NCI-H82 treated with DMSO at 0.1 percent for 48 hours (cell line): ENCODE measurements around the gene VPS37D.
"Not testable (repeated sequence)": the region's sequence is repeated elsewhere in the genome, so short reads cannot be mapped to it uniquely, and the experiment has no call there.

Source experiments
- DNase-seq: peaks from one replicate; lab custom pipeline; 2025; ENCODE audit not compliant: unreplicated experiment; lab: John Stamatoyannopoulos, UW

Gene VPS37D, protein sequence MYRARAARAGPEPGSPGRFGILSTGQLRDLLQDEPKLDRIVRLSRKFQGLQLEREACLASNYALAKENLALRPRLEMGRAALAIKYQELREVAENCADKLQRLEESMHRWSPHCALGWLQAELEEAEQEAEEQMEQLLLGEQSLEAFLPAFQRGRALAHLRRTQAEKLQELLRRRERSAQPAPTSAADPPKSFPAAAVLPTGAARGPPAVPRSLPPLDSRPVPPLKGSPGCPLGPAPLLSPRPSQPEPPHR

GRCh38 chr7:73667344-73668102, at the start of gene VPS37D:
Gene VPS37D, plus strand, starts transcription at chr7:73667831. Its CDS starts 128 bp downstream, at chr7:73667959.
- peak; percentile 23 for DNase-seq

- DNase-seq: peak; percentile 97
Observed at GRCh38 chr7:73618538-73618937, 49.1 kb upstream of the VPS37D start.

DNA sequence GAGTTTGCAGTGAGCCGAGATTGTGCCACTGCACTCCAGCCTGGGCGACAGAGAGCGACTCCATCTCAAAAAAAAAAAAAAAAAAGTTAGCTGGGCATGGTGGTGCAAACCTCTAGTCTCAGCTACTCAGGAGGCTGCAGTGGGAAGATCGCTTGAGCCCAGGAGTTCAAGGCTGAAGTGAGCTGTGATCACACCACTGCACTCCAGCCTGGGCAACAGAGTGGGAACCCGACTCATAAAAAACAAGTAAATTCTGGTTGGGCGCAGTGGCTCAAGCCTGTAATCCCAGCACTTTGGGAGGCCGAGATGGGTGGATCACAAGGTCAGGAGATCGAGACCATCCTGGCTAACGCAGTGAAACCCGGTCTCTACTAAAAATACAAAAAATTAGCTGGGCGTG, 48.2 kb upstream of the VPS37D start:
- DNase-seq: not testable (repeated sequence)

- no peak for DNase-seq
Observed at GRCh38 chr7:73621168-73622063, 46.2 kb upstream of the VPS37D start.

DNA sequence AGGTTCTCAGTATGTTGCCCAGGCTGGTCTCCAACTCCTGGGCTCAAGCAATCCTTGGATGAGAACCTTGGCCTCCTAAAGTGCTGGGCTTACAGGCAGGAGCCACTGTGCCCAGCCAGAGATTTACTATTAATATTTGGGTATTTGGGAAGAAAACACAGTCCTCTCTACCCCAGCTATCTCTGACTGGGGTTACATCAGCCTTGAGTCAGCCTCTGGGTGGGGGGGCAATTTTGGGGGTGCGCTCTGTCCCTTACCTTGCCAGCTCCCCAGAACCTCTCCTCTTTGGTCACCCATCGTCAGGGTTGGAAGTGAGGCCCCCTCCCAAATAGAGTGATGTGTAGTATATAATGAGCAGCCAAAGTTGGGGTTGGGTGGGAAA, 45.1 kb upstream of the VPS37D start:
- no peak for DNase-seq

DNA sequence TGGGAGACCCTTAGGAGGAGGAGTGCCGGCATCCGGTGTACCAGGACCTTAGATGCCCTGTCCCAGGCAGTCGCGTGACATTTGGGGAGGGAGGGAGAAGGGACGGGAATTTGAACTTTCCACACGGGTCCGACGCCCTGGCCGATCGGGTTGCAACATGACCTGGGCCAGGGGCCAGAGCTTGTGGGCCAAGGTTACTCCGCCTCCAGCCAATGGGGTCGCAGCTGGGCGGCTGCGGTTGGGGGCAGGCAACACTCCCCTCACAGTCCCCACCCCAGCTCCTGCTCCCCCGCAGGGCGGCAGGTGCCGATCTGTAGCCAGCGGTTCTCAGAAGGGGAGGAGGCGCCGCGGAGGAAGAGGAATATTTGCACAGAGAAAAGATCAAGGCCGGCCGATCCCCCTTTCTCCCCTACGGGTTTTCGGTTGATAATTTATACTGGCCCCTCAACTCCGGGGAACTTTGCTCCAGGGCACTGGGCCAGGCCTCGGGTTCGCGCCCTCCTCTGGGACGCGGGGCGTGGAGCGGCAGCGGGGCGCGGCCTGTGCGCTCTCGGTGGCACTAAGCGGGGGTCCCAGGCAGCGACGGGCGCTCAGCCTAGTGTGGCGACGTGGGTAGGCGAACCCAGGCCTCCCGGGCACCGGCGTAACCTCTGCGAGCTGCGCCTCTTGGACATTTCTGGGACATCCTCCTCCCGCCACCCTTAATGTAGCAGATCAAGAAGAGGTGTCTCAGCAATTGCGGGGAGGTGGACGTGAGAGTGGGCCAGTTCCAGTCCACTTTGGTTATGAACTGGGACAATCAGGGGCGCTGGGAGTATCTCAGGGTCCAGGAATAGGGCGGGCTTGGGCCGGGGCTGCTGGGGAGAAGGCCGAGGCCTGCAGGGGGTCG, 44.5 kb upstream of the VPS37D start:
- DNase-seq: no peak

GRCh38 chr7:73623798-73624668, 43.6 kb upstream of the VPS37D start, which contains the start of gene MLXIPL:
Gene MLXIPL, minus strand, starts transcription at chr7:73624522. Its CDS starts 30 bp downstream, at chr7:73624492.
- peak; percentile 46 for DNase-seq

DNA sequence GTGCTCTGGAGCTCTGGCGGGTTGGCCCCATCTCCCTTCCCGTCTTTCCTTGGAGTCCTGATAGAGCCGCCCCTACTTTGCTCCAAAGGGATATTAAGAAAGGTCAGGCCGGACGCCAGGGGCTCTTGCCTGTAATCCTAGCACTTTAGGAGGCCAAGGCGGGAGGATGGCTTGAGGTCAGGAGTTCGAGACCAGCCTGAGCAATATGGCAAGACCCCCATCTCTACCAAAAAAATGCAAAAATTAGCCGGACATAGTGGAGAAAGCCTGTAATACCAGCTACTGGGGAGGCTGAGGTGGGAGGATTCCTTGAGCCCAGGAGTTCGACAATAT, 43.0 kb upstream of the VPS37D start:
- DNase-seq: no peak

DNA sequence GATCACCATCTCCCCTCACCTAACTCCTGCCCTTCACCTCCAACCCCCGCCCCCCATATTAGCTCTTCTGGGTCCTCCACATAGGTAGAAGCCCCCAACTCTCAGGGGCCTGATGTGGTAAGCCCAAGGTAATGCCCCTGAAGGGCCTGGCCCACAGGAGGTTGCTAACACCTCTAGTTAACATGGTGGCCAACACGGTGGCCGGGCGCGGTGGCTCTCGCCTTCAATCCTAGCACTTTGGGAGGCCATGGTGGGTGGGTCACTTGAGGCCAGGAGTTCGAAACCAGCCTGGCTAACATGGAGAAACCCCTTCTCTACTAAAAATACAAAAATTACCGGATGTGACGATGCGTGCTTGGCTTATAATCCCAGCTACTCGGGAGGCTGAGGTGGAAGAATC, 42.4 kb upstream of the VPS37D start:
- no peak for DNase-seq

DNA sequence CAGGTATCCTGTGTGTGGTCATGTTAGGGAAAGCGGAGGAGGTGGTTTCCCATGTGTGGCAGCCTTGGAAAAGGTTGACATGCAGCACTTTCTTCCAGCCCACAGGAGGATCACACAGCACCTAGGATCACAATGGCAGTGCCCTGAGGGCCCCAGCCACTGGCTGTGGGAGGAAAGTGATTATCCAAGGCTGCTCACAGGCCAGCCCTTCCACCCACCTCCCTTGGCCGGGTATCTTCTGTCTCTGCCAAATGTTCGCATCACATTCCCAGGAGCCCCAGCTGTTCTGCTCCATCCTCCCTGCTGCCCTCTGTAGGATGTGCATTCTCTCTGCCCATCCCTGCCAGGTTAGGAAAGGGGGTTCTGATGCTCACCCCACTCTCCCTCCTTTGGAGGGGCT, 40.8 kb upstream of the VPS37D start:
- peak; percentile 16 for DNase-seq

GRCh38 chr7:73628504-73628903, 39.1 kb upstream of the VPS37D start:
- DNase-seq: no peak

- DNase-seq: no peak
Observed at GRCh38 chr7:73631558-73631957, 36.1 kb upstream of the VPS37D start.

- no peak for DNase-seq
Observed at GRCh38 chr7:73633323-73633722, 34.3 kb upstream of the VPS37D start.

DNA sequence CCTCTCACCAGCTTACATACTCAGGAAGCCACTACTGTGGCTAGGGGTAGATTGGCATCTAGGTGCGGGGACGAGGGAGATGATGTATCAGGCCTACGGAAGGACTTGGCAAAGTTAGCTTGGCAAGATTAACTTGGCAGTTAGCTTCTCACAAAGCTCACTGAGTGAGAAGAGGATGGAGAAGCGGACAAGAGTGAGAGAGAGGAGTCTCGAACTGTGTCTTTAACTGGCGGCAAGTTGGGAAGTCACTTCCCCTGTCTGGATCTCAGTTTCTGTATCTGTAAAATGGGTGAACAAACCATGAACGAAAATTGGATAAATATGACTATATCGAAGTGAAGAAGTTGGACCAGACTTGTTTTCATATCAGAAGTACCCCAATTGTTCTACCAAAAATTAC, 33.8 kb upstream of the VPS37D start:
- no peak for DNase-seq

- DNase-seq: no peak
Observed at GRCh38 chr7:73635428-73636200, 32.0 kb upstream of the VPS37D start.

DNA sequence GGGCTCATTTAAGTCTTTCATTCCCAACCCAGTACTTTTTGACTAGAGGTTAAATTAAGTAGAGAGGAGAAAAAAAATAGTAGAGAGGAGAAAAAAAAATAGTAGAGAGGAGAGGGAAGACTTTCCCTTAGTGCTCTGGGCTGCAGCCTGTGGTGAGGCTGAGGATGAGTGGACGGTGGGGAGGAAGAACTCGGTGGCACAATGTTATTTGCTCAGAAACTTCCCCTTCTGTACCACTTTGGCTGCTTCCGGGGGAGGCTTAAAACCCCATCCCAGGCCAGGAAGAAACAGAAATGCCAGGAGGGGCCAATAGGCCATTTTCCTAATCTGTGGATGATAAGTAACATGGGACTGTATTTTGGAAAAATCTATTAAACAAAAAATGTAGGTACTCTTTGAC, 28.7 kb upstream of the VPS37D start:
- no peak for DNase-seq

- DNase-seq: no peak
Observed at GRCh38 chr7:73642834-73643233, 24.8 kb upstream of the VPS37D start.

GRCh38 chr7:73644688-73645286, 22.8 kb upstream of the VPS37D start:
- DNase-seq: no peak
